Measurements from ENCODE around the gene SEPTIN6. TPM values are rescaled to one million over a fixed set of nuclear protein-coding genes. Genes with fewer than 3 reads are reported as not detected.

The SEPTIN6 gene
- 57.3 TPM for total RNA-seq

GRCh38 chrX:119693040-119693995, at the start of gene SEPTIN6:
SEPTIN6 (minus strand) TSS chrX:119693168; CDS start chrX:119693105, 63 bp downstream.

Small RNAs within 50 kb of the gene (small RNA-seq; reads per million reads assigned to genes)
- 2.4 reads per million, percentile 82 among the genes with 10 or more reads in this experiment for gene MIR766 (ENCODE audit: low replicate concordance)

Other genes with a start within 250 kb of the SEPTIN6 start
- 66.4 TPM for gene SLC25A5, start 224.7 kb downstream of the SEPTIN6 start, total RNA-seq
- gene STEEP1, start 127.8 kb downstream of the SEPTIN6 start, total RNA-seq, result 23.8 TPM
- gene UBE2A, start 118.6 kb downstream of the SEPTIN6 start, total RNA-seq, result 39.8 TPM
- 16.9 TPM for gene NKRF, start 86.7 kb downstream of the SEPTIN6 start, total RNA-seq
- 0.31 TPM for gene SOWAHD, start 65.4 kb upstream of the SEPTIN6 start, total RNA-seq
- gene RPL39, start 98.5 kb upstream of the SEPTIN6 start, total RNA-seq, result 1,783 TPM
- 10.0 TPM for gene UPF3B, start 159.8 kb upstream of the SEPTIN6 start, total RNA-seq
- 12.2 TPM for gene RNF113A, start 178.6 kb upstream of the SEPTIN6 start, total RNA-seq
- 19.7 TPM for gene NDUFA1, start 178.7 kb upstream of the SEPTIN6 start, total RNA-seq
- not detected for gene AKAP14, start 202.7 kb upstream of the SEPTIN6 start, total RNA-seq